ENCODE data around the gene CSAG2. TPM values are rescaled to one million over a fixed set of nuclear protein-coding genes. Genes with fewer than 3 reads are reported as not detected.
"Not testable (repeated sequence)": the region's sequence is repeated elsewhere in the genome, so short reads cannot be mapped to it uniquely, and the experiment has no call there.

The CSAG2 gene
- total RNA-seq, result not detected
- polyA plus RNA-seq, result 0.52 TPM
- long read RNA-seq, donor 1, result 0 reads
- long read RNA-seq, donor 2, result 0 reads
- long read RNA-seq, donor 3, result 0 reads
- long read RNA-seq, donor 4, result 0 reads
- long read RNA-seq, donor 5, result 0 reads
- long read RNA-seq, donor 6, result 0 reads
- long read RNA-seq, donor 7, result 0 reads
- long read RNA-seq, donor 8, result 0 reads
- long read RNA-seq, donor 9, result 0 reads
- long read RNA-seq, donor 10, result 0 reads

- H3K4me3 ChIP-seq (ENCODE audit: low read length in 2 of 2); H3K27me3 ChIP-seq (ENCODE audit: control insufficient read depth in 2 of 2, insufficient read depth in 1 of 2, low read length in 1 of 2); H3K36me3 ChIP-seq (ENCODE audit: control insufficient read depth in 2 of 2, insufficient read depth in 2 of 2, low read length in 1 of 2); DNase-seq (ENCODE audit: low read depth in 6 of 9, low spot score in 9 of 9); H3K9me3 ChIP-seq (ENCODE audit: control insufficient read depth in 2 of 2, insufficient read depth in 1 of 2, low read length in 1 of 2); H3K27ac ChIP-seq (ENCODE audit: low read depth in 1 of 2, low read length in 1 of 2); H3K4me1 ChIP-seq (ENCODE audit: control insufficient read depth in 2 of 2, insufficient read depth in 2 of 2, low read length in 2 of 2): not testable (repeated sequence)
- no CpG with 5 or more reads among the region's 2 CpGs for WGBS
These were observed at the start of gene CSAG2 for GRCh38 chrX:152709173-152709572. TSS of gene CSAG2 (minus strand) at chrX:152709273. CDS start at chrX:152709112, 161 bp downstream.

- not testable (repeated sequence) for H3K27me3 ChIP-seq (ENCODE audit: control insufficient read depth in 2 of 2, insufficient read depth in 1 of 2, low read length in 1 of 2); H3K4me1 ChIP-seq (ENCODE audit: control insufficient read depth in 2 of 2, insufficient read depth in 2 of 2, low read length in 2 of 2); H3K9me3 ChIP-seq (ENCODE audit: control insufficient read depth in 2 of 2, insufficient read depth in 1 of 2, low read length in 1 of 2); H3K27ac ChIP-seq (ENCODE audit: low read depth in 1 of 2, low read length in 1 of 2); H3K4me3 ChIP-seq (ENCODE audit: low read length in 2 of 2); DNase-seq (ENCODE audit: low read depth in 6 of 9, low spot score in 9 of 9); H3K36me3 ChIP-seq (ENCODE audit: control insufficient read depth in 2 of 2, insufficient read depth in 2 of 2, low read length in 1 of 2)
- no CpG with 5 or more reads among the region's 5 CpGs for WGBS
These were observed 45.8 kb upstream of the CSAG2 start for GRCh38 chrX:152754871-152755270.

GRCh38 chrX:152753686-152754650, 44.9 kb upstream of the CSAG2 start, which contains the start of gene MAGEA2:
TSS of gene MAGEA2 (minus strand) at chrX:152753842. CDS start at chrX:152751363, 2,479 bp downstream.
- H3K27me3 ChIP-seq (ENCODE audit: control insufficient read depth in 2 of 2, insufficient read depth in 1 of 2, low read length in 1 of 2); H3K4me3 ChIP-seq (ENCODE audit: low read length in 2 of 2); H3K36me3 ChIP-seq (ENCODE audit: control insufficient read depth in 2 of 2, insufficient read depth in 2 of 2, low read length in 1 of 2); H3K9me3 ChIP-seq (ENCODE audit: control insufficient read depth in 2 of 2, insufficient read depth in 1 of 2, low read length in 1 of 2); H3K27ac ChIP-seq (ENCODE audit: low read depth in 1 of 2, low read length in 1 of 2); DNase-seq (ENCODE audit: low read depth in 6 of 9, low spot score in 9 of 9); H3K4me1 ChIP-seq (ENCODE audit: control insufficient read depth in 2 of 2, insufficient read depth in 2 of 2, low read length in 2 of 2): not testable (repeated sequence)
- no CpG with 5 or more reads among the region's 35 CpGs for WGBS

DNA sequence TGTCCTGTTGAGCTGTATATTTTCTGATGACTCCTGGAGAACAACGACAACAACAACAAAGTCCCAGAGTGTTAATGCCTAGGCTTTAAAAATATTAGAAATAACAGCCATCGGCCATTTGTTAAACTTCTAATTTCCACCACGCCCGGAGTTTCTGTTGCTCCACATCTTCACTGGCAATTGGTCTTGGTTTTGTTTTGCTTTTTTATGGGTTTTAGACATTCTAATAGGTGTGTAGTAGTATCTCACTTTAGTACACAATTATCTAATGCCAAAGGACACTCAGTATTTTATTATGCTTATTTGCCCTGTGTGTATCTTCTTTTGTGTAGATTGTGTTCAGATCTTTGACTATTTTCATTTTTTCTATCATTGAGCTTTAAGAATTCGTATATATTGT, 29.5 kb upstream of the CSAG2 start:
- H3K4me3 ChIP-seq (ENCODE audit: low read length in 2 of 2), result no peak overlapping the region
- 96% methylated on average over 5 of the region's 5 CpGs for WGBS
- H3K36me3 ChIP-seq (ENCODE audit: control insufficient read depth in 2 of 2, insufficient read depth in 2 of 2, low read length in 1 of 2), result no peaks in the 10 kb centered on the region
- no peak for DNase-seq (ENCODE audit: low read depth in 6 of 9, low spot score in 9 of 9)
- no peak overlapping the region for H3K27ac ChIP-seq (ENCODE audit: low read depth in 1 of 2, low read length in 1 of 2)
- H3K4me1 ChIP-seq (ENCODE audit: control insufficient read depth in 2 of 2, insufficient read depth in 2 of 2, low read length in 2 of 2), result no peaks in the 10 kb centered on the region
- no peaks in the 10 kb centered on the region for H3K9me3 ChIP-seq (ENCODE audit: control insufficient read depth in 2 of 2, insufficient read depth in 1 of 2, low read length in 1 of 2)
- H3K27me3 ChIP-seq (ENCODE audit: control insufficient read depth in 2 of 2, insufficient read depth in 1 of 2, low read length in 1 of 2), result no peaks in the 10 kb centered on the region

- not testable (repeated sequence) for H3K9me3 ChIP-seq (ENCODE audit: control insufficient read depth in 2 of 2, insufficient read depth in 1 of 2, low read length in 1 of 2); H3K36me3 ChIP-seq (ENCODE audit: control insufficient read depth in 2 of 2, insufficient read depth in 2 of 2, low read length in 1 of 2); H3K27ac ChIP-seq (ENCODE audit: low read depth in 1 of 2, low read length in 1 of 2); H3K4me1 ChIP-seq (ENCODE audit: control insufficient read depth in 2 of 2, insufficient read depth in 2 of 2, low read length in 2 of 2); H3K4me3 ChIP-seq (ENCODE audit: low read length in 2 of 2); H3K27me3 ChIP-seq (ENCODE audit: control insufficient read depth in 2 of 2, insufficient read depth in 1 of 2, low read length in 1 of 2); DNase-seq (ENCODE audit: low read depth in 6 of 9, low spot score in 9 of 9)
- 98% methylated on average over 12 of the region's 12 CpGs for WGBS
These were observed 27.5 kb upstream of the CSAG2 start for GRCh38 chrX:152736528-152736927.

DNA sequence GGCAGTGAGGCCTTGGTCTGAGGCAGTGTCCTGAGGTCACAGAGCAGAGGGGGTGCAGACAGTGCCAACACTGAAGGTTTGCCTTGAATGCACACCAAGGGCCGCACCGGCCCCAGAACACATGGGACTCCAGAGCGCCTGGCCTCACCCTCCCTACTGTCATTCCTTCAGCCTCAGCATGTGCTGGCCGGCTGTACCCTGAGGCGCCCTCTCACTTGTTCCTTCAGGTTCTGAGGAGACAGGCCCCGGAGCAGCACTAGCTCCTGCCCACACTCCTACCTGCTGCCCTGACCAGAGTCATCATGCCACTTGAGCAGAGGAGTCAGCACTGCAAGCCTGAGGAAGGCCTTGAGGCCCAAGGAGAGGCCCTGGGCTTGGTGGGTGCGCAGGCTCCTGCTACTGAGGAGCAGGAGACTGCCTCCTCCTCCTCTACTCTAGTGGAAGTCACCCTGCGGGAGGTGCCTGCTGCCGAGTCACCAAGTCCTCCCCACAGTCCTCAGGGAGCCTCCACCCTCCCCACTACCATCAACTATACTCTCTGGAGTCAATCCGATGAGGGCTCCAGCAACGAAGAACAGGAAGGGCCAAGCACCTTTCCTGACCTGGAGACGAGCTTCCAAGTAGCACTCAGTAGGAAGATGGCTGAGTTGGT, 26.9 kb upstream of the CSAG2 start:
- Histone ChIP-seq H3K4me3 (ENCODE audit: low read length in 2 of 2) (no peak overlapping the region), H3K27me3 (ENCODE audit: control insufficient read depth in 2 of 2, insufficient read depth in 1 of 2, low read length in 1 of 2) (no peaks in the 10 kb centered on the region), H3K27ac (ENCODE audit: low read depth in 1 of 2, low read length in 1 of 2) (no peak overlapping the region), H3K4me1 (ENCODE audit: control insufficient read depth in 2 of 2, insufficient read depth in 2 of 2, low read length in 2 of 2) (no peaks in the 10 kb centered on the region), H3K36me3 (ENCODE audit: control insufficient read depth in 2 of 2, insufficient read depth in 2 of 2, low read length in 1 of 2) (no peaks in the 10 kb centered on the region), H3K9me3 (ENCODE audit: control insufficient read depth in 2 of 2, insufficient read depth in 1 of 2, low read length in 1 of 2) (no peaks in the 10 kb centered on the region)
- DNase-seq (ENCODE audit: low read depth in 6 of 9, low spot score in 9 of 9), result no peak
- 97% methylated on average over 12 of the region's 12 CpGs for WGBS

DNA sequence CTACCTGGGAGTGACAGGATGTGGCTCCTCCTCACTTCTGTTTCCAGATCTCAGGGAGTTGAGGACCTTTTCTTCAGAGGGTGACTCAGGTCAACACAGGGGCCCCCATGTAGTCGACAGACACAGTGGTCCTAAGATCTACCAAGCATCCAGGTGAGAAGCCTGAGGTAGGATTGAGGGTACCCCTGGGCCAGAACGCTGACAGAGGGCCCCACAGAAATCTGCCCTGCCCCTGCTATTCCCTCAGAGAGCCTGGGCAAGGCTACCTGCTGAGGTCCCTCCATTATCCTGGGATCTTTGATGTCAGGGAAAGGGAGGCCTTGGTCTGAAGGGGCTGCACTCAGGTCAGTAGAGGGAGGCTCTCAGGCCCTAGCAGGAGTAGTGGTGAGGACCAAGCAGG, 26.0 kb upstream of the CSAG2 start:
- Histone ChIP-seq H3K4me3 (ENCODE audit: low read length in 2 of 2) (no peak overlapping the region), H3K27ac (ENCODE audit: low read depth in 1 of 2, low read length in 1 of 2) (no peak overlapping the region), H3K27me3 (ENCODE audit: control insufficient read depth in 2 of 2, insufficient read depth in 1 of 2, low read length in 1 of 2) (no peaks in the 10 kb centered on the region), H3K4me1 (ENCODE audit: control insufficient read depth in 2 of 2, insufficient read depth in 2 of 2, low read length in 2 of 2) (no peaks in the 10 kb centered on the region), H3K36me3 (ENCODE audit: control insufficient read depth in 2 of 2, insufficient read depth in 2 of 2, low read length in 1 of 2) (no peaks in the 10 kb centered on the region), H3K9me3 (ENCODE audit: control insufficient read depth in 2 of 2, insufficient read depth in 1 of 2, low read length in 1 of 2) (no peaks in the 10 kb centered on the region)
- 86% methylated on average over 2 of the region's 2 CpGs for WGBS
- DNase-seq (ENCODE audit: low read depth in 6 of 9, low spot score in 9 of 9), result no peak

GRCh38 chrX:152734143-152734858, 25.2 kb upstream of the CSAG2 start:
- not testable (repeated sequence) for H3K27ac ChIP-seq (ENCODE audit: low read depth in 1 of 2, low read length in 1 of 2); H3K27me3 ChIP-seq (ENCODE audit: control insufficient read depth in 2 of 2, insufficient read depth in 1 of 2, low read length in 1 of 2); H3K4me3 ChIP-seq (ENCODE audit: low read length in 2 of 2); H3K36me3 ChIP-seq (ENCODE audit: control insufficient read depth in 2 of 2, insufficient read depth in 2 of 2, low read length in 1 of 2); DNase-seq (ENCODE audit: low read depth in 6 of 9, low spot score in 9 of 9); H3K4me1 ChIP-seq (ENCODE audit: control insufficient read depth in 2 of 2, insufficient read depth in 2 of 2, low read length in 2 of 2); H3K9me3 ChIP-seq (ENCODE audit: control insufficient read depth in 2 of 2, insufficient read depth in 1 of 2, low read length in 1 of 2)
- 97% methylated on average over 22 of the region's 22 CpGs for WGBS
